NOMO-1 treated with dmso at 0.1 percent for 144 hours (cell line): ENCODE measurements around the gene ZBTB33.
A peak's percentile ranks its signal among the peaks of the same experiment; 100 is the strongest.

Source experiments
- DNase-seq: peaks from one replicate; lab custom pipeline; 2025; ENCODE audit not compliant: unreplicated experiment; lab: John Stamatoyannopoulos, UW

The ZBTB33 gene

DNA sequence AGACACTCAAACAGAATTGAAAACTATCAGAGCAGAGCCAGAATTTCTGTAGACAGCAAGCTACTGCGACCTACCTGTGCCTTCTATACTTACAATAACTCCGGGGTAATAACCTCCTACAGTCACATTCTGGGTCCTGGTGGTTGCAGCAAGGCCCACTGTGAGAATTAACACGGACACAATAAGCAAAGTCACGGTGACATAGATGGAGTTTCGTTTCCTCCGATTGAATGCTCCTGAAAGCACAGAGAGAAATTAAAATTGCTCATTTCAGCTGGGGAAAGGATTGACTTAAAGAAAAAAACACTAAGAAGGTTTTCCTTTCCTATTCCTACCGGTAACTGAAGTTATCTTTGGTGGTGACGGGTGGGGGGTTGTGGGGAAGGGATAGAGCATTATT is 53.6 kb downstream of the ZBTB33 start:
- peak; percentile 34 for DNase-seq

DNA sequence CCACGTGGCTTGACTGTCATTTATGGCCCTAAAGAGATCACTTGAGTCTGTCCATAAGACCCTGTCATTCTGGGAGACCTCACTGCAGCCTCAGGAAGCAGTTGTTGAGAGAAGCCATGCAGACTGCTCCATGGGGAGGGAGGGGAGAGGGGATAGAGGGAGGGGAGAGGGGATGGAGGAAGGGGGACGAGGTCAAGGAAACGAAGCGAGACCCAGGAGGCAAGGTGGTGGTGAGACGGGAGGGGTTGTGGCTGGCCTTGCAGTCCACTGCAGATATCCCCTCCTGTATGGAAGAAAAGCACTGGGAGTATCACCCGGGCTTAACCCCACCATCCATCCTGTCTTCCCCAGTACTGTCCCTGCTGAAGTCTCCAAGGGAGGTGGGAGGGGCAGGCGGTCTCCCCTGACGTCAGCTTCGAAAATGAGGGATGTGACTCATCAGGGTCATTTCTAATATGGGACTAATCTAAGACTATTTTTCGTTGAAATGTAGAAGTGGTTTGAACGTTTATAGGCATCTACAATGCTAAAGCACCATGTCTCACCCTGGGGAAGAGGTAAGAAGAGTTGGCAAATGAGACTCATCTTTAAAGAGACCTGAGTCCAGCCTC is 55.0 kb downstream of the ZBTB33 start:
- DNase-seq, result no peak

DNA sequence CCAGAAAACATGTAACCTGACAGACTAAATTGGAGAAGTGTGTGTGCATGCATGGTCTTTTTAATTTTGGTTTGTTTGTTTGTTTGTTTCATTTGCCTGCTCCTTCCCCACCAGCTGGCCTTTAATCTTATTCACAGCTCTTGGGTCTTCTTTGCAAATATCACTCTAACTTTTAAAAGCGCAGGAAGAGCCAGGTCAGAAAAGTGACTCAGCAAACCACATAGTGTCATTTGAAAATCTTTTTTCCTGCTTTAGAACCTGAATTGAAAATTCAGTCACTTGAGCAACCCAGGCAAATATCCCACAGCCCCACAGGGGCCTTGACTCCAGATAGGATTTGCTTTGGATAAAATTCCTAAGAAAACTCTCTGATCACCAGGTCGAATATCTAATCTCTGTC is 56.0 kb downstream of the ZBTB33 start:
- DNase-seq, result no peak
